ENCODE measurements around the gene NEGR1.

The NEGR1 gene

DNA sequence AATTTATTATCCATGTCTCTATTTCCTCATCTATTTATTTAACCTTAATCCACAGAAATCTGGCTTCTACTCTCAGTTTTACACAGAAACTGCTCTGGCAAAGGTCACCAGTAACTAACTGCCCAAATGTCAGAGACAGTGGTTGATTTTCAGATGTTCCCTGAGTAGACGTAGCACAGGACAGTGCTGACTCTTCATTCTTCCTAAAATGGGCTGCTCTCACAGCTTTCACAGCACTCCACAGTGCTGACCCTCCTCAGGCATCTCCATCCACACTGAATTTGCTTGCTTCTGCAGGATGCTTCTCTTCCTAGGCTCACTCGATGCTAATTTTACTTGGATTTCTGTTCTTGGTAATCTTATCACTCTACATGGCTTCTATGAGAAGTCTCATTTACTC, 693.3 kb downstream of the NEGR1 start:
- in situ Hi-C loops (cut with MboI; ENCODE audit: low sequenced_read_pairs) = no loop called here

DNA sequence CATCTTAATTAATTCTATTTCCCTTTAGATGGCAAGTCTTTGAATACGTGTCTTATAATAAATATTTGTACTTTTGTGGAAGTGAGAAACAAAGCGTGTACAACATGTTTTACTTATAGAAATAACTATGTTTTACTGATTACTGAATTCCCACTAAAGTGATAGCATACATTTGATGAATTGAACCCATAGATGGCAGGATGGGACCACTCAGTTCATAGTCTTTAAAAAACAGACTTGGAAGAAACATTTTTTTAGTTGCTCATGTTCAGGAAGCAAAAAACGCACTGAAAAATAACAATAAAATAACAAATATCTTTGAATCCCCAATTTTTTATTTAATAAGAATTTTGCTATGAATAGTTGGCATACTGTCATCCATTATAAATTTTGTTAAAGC, 694.4 kb downstream of the NEGR1 start:
- in situ Hi-C loops (cut with MboI; ENCODE audit: low sequenced_read_pairs) = no loop called here

DNA sequence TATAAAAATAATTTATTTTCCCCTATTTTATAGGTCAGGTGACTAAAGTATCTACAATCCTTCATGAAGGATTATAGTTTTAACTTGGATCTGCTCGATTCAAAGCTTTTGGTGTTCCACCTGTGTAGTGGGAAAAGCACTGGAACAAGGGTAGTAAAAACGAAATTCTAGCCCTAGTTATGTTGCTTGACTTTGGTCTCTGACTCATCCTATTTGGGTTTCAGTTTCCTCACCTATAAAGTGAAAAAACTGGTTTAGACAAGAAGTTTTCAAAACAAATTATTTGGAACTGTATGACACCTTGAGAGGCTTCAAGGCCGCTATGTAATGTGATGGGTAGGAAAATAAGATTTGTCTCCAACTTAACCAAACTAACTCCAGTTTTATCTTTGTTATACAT, 696.3 kb downstream of the NEGR1 start:
- in situ Hi-C loops (cut with MboI; ENCODE audit: low sequenced_read_pairs) = no loop called here

DNA sequence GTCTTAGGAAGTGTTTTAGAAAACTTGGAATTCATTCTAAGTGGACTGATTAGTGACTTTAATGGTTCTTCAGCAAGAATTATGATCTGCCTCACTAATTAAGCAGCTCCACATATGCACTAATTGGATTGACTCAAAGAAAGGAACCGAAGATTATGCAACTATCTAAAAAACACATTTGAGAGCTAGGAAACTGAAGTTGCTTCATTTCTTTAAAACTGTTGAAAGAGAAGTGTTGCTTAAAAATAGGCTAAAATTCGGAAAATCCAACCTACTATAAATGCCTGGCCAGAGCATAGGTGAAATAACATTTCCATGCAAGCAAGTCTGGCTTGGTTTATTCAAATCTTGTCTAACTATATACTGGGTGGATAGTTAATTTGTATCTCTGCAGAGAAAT, 698.6 kb downstream of the NEGR1 start:
- in situ Hi-C loops (cut with MboI; ENCODE audit: low sequenced_read_pairs) = no loop called here

DNA sequence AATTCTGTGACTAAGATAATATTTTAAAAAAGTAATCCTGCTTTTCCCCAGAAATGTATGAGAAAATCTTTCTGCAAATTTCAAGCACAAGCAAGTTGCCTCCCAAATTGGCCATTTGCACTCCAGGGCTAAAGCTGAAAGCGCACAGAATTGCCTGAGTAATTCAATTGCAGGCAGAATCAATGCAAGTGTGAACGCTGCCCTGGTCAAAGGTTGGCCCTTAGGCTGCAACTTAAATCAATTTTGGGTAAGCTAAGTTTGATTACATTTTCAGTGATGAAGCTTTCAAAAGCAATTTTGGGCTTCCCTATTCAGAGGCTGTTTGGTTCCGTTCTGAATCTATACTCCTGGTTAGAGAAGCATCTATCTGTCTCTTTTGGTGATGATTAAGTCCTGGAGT, 699.7 kb downstream of the NEGR1 start:
- in situ Hi-C loops (cut with MboI; ENCODE audit: low sequenced_read_pairs) = no loop called here

DNA sequence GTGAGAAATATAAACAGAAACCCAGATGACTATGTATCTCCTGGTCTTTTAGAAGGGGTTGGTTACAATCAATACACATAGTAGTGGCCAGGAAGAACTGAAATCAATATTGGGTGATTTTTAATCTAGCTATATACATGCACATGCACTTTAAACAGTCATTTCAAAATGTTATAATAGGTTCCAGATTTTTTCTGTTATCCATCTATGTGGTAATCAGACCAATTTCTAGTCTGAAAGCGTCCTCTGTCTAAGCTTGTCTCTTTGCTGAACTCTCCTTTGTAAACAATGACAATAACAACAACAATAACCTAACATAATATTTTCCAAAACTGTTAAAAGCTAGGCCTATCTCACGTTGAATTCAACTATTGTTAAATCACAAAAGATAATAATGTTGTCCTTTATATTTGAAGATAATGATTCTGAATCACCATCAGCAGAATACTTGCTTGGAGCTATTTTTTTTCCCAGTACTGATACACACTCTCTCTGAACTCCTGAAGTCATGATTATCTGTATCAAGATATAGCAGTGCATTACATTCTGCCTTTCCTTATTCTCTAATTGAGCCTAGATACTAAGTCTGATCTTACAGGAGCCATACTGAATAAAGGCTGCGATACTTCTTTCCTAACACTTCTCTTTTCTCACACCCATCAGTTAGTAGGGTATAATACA, 704.7 kb downstream of the NEGR1 start:
- in situ Hi-C loops (cut with MboI; ENCODE audit: low sequenced_read_pairs) = no loop called here

DNA sequence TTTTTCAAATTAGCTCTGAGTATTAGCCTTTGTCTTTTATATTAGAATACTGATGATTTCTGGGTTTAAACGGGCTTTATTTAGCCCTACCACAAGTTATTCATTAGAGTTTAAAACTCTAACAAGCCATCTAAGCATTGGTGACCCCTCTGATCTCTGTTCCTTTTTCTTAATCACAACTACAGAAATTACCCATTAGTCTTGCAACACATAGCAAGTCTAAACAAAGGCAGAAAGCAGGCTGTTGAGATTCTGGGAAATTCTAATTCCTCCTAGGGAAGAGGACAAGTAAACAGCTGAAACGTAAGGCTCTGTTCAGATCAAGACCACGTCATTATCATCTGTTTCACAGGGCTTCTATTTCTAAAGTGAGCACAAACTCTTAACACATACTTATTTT, 710.3 kb downstream of the NEGR1 start:
- in situ Hi-C loops (cut with MboI; ENCODE audit: low sequenced_read_pairs) = no loop called here

DNA sequence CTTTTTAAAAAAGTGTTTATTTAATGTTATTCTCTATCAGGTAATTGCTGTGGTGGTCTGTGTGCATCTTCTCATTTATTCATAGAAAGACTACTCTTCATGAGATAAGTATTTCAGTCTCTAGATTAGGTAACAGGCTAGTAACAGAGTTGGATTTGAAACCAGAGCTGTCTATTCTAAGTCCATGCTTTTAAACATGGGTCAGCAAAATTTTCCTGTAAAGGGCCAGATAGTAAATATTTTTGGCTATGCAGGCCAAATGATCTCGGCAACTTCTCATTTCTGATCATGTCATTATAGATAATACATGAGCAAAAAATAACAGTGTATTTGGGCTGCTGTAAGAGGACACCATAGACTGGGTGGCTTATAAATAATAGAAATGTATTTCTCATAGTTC, 715.9 kb downstream of the NEGR1 start:
- in situ Hi-C loops (cut with MboI; ENCODE audit: low sequenced_read_pairs) = no loop called here

DNA sequence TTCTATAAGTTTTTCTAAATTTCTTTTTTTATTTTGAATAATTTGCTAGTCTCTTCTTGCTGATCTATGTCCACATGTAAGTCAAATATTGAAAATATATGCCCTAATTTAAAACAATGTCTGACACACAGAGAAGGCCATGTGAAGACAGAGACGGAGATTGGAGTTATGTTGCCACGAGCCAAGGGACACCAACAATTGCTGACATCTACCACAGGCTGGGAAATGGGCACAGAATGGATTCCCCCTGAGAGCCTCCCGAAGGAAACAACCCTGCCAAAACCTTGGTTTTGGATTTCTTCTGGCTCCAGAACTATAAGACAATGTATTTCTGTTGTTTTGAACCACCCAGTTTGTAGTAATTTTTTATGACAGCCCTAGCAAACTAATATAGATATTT, 716.5 kb downstream of the NEGR1 start:
- in situ Hi-C loops (cut with MboI; ENCODE audit: low sequenced_read_pairs) = no loop called here

DNA sequence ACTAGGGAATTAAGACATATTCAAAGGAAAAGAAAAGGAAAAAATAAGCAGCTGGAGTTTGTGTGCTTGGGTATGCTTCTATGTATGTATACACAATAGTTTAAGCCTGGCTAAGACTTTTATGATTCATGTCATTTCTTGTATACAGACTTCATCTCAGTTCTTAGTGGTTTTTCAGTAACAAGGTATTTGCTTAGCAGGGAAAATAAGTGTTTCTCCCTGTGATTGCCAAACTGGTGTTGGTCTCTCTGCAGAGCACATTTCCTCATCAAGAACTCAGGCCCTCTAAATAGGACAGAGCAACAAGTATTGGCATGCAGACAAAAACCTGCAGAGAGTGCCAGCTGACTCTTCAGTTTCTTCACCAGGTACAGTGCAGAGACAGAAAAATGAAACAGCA, 717.1 kb downstream of the NEGR1 start:
- in situ Hi-C loops (cut with MboI; ENCODE audit: low sequenced_read_pairs) = no loop called here

DNA sequence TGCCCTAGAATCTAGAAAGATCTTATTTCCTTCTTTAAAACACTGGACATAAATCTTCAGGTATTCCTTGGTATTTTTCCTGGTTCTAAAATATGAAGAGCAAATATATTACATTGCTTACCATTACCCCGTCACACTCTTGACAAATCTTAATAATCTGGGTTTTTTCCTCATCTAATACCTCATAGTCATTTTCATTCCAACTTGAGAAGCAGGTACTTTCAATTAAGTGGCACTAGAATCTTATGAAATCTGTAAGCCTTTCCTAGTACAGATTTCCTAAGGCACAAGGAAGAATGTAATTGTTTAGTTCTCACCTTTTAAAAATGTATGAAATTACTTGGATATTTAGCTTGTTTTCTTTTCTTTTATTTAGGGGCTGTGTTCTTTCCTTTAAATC, 720.0 kb downstream of the NEGR1 start:
- in situ Hi-C loops (cut with MboI; ENCODE audit: low sequenced_read_pairs) = no loop called here

DNA sequence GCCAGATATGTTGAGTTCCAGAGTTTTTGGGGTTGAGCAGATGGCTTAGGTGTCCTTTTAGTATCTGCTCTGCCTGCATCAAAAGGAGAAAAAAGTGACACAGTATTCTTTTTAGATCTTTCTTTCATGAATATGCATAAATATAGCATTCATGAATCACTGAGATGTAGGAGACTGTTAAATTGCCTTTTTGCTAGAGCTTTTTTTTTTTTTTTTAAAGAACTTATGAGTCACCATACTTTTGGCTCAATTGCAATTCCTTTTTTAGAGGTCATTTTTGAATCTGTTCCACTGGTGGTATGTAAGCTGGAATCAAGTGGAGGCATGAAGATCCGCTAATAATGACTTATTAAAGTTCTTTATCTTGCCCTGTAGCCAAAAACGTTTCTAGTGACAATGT, 720.6 kb downstream of the NEGR1 start:
- in situ Hi-C loops (cut with MboI; ENCODE audit: low sequenced_read_pairs) = no loop called here

DNA sequence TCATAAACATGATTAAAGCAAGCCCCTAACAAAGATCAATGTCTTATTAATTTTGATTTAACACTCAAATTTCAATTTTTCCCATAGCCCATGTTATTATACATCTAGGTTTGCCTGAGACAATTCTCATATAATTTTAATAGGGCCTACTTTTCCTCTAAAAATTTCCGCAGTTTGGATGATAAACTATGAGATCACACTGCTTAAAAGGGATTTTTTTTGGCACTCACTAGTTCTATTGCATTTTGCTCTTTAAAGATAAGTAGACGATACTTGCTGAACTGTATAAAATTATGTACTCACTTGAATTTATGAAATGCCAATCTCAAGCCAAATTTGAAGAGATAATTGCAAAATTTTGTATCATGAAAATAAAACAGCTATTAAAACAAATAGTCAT, 721.1 kb downstream of the NEGR1 start:
- in situ Hi-C loops (cut with MboI; ENCODE audit: low sequenced_read_pairs) = no loop called here

DNA sequence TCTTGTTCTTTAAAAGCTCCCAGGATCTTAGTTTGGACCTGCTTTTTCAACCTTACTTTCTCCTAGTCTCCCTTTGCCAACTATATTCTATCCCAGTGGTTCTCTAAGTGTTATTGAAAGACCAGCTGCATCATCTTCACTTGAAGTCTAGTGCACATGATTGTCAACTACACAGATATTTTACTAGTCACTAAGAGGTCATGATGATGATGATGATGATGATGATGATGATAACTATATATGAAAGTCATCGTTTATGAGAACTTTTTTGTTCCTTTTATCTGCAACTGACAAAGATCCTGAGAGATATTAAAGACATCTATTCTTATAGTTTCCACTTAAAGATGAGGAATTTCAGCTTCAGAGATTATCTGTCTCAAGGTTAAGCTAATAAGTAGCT, 722.5 kb downstream of the NEGR1 start:
- in situ Hi-C loops (cut with MboI; ENCODE audit: low sequenced_read_pairs) = no loop called here

DNA sequence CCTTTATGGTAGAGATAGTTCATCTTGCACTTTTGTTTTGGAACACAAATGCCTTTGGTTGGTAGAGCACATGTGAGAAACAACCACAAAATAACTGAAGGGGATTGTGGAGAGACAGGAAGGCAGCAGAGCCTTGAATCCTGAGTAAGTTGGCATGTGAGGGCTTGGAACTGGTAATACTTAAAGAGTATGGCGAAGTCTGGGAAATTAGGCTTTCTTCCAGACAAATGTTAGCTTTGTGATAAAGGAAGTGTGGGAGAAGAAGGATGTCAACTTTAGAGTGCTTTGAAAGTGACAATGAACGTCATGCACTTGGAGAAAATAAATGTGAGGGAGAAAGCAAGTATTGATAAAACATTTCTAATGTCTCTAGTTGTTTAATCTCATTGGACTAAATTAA, 725.2 kb downstream of the NEGR1 start:
- in situ Hi-C loops (cut with MboI; ENCODE audit: low sequenced_read_pairs) = no loop called here

DNA sequence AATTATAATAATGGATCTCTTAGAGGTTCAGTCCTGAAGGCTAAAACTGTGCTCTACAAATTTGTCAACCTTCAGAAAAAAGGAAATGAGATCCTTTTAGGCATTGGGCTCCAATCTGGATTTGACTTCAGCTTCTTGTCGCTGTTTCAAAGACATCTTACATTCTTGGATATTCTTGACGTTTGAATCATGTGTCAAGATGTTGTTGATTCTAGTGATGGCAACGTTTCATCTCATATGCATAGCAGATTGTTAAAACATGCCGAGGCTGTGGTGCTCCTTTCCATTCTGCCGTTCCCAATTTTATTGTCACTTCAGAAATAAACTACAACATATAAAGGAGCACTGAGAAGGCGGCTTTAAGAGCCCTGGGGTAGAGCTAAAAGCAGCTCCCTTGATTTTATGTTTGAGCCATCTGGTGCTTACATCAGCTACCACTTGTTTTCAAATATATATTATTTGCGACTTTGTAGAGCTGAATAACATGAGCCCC, 733.9 kb downstream of the NEGR1 start:
- in situ Hi-C loops (cut with MboI; ENCODE audit: low sequenced_read_pairs) = no loop called here

DNA sequence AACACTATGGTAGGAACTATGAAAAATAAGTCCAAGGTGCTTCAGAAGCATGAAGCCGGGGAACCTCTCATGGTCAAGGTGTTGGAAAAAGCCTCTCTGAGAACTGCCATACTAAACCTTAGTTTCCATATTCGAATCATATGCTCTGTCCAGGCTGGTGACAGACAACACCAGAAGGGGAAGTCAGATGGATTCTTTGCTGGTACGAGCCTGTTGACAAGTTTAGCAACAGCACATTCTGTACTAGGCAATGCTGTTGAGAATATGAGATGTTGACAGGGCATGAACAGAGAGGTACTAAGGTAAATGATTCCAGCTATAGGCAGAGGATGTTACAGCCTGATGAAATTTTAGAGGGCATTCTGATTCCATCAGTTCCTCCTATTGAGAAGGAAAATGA, 740.2 kb downstream of the NEGR1 start:
- in situ Hi-C loops (cut with MboI; ENCODE audit: low sequenced_read_pairs) = no loop called here

DNA sequence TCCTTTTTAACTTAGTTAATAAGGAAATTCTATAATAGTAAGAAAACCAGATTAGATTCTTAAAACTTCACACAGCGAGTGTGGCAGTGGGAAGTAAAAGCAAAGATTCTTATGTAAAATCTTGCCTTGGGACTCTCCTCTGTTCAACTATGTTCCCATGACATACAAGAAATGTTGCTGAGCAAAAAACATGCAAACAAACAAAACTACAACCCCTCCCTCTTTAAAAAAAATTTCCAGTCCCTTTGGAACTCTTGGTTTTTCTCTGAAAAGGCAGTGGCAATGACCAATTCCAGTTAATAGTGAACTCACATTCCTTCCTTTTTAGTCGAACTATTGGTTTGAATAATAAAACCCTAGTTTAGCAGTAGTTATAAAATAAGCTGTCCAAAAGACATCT, 748.4 kb downstream of the NEGR1 start:
- in situ Hi-C loops (cut with MboI; ENCODE audit: low sequenced_read_pairs) = no loop called here

DNA sequence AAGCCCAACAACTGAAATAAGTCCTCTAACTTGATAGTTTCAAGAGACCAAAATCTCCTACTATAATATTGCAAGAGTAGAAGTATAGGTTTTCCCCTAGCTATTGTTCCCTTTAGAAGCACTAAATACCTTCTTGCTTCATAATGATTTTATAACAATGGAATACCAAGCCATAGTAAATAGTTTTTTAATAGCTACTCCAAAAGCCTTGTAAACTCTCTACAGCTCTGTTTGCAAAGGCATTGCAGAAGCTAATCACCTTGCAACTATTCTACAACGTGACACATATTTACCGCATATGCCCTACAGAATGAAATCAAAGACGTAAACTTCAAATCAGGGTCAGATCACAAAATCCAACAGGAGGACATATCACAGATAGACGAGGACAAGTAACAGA, 750.0 kb downstream of the NEGR1 start:
- in situ Hi-C loops (cut with MboI; ENCODE audit: low sequenced_read_pairs) = no loop called here

DNA sequence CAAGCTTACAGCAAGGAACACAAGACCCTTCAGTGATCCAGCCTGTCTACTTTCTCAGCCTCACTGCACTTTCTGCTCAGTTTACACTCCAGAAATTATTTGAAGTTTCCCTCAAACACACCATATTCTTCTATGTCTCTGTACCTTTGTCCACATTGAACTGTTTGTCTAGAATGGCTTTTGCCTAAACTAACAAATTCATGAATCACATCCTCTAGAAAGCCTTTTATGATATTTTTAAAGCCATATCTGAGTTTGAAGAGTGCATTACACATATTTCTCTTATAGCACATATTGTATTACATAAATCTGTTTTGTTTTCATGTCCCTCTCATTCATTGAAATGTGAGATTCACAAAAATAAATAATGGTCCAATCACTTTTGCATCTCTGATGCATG, 755.5 kb downstream of the NEGR1 start:
- in situ Hi-C loops (cut with MboI; ENCODE audit: low sequenced_read_pairs) = no loop called here

DNA sequence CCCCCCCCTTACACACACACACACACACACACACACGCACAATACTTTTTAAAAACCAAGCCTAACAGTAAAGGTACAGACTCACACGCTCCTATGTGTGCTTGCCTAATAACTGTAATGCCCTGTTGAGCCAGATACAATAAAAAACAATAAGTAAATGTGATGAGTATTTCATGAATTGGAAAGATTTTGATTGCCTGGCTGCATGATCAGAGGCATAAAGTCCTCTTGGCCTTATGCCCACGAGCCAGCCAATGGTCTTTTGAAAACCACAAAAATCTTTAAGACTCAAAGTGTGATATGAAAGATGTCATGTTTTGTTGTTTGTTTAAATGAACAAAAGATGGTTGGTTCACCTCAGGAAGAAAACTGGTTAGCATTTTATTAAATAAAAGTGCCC, 759.6 kb downstream of the NEGR1 start:
- in situ Hi-C loops (cut with MboI; ENCODE audit: low sequenced_read_pairs) = no loop called here

DNA sequence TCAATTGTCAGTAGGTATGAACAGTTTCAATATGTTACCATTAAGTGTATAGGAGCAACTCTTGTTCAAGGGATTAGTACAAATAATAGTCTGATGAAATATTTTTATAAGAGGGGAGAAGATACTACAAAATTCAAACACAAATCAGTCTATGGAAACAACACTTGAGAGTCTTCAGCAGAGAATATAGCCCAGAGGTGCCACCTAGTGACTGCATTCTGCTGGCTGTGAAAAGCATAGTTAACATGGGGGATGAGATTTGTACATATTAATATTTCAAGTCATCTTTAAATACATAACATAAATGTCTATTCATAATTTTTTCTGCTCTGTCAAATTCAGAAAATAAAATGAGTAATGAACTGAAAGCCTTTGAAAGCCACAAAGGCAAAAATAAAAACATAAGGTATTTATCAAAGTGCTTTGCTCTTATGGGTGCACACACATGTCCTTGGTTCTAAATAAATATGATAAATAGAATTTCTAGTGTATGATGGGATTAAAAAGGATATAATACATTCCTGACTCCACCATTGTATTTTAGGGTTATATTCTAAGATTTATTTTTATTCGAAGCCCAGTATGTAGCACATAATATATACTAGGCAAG, 760.6 kb downstream of the NEGR1 start:
- in situ Hi-C loops (cut with MboI; ENCODE audit: low sequenced_read_pairs) = no loop called here

DNA sequence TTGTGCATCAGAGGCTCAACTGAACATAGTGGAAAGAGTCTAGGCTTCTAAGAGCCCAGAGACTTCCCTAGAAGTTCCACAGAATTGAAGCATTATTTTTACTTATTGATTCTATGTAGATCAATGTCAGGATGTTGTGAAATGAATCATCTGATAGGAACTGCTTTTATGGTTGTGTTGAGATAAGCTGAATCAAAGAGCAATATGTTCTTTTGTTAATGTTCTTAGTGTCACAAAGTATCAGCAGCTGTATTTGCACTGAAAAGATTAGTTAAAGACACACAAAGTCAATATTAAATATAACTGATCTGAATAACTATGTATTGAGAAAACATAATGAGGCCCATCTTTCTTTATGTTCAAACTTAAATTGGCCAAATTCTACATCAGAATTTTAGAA, 770.8 kb downstream of the NEGR1 start:
- in situ Hi-C loops (cut with MboI; ENCODE audit: low sequenced_read_pairs) = no loop called here

All from hTERT RPE-1 (cell line).